NCI-H1436 treated with DMSO at 0.1 percent for 48 hours (cell line): ENCODE measurements around the gene SLC2A1.

Source experiments
- DNase-seq: peaks from one replicate; lab custom pipeline; 2025; lab: John Stamatoyannopoulos, UW

Gene SLC2A1

DNA sequence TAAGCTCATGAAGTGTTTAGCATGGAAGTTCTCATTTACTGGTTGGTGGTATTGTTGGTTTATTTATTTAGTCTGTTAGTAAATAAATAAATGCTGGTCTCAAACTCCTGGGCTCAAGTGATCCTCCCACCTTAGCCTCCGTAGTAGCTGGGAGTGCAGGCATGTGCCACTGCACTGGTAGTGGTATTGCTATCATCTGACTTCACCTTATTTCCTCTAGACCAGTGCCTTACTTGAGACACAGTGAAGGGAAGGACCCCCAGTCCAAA is 1.4 kb upstream of the SLC2A1 start:
- DNase-seq = no peak

DNA sequence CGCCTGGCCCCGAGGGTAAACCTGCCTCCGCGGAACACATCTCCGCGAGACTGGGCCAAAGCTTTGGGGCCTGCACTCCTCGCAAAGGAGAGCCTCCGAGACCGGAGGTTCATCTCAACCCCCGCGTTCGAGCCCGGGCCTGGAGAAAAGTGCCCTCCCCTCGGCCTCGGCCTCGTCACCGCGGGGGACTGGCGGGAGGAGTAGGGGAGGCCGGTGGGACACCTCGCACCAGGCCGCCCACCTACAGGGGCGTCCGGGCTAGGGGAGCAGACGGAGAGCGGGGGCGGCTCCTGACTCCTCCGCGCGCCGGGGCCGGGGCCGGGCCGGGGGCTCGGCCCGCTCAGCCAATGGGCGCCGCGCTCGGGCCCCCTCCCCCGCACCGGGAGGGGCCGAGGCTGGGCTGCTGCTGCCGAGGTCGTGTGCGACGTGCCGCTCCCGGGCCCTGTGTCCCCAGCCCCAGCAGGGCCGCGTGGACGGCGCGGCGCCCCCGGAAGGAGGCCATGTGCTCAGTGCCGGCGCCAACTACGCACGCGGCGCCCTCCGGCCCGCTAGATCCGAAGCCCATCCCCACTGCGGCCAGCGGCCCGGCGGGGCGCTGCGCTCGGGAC is 684 bp downstream of the SLC2A1 start:
- no peak for DNase-seq

DNA sequence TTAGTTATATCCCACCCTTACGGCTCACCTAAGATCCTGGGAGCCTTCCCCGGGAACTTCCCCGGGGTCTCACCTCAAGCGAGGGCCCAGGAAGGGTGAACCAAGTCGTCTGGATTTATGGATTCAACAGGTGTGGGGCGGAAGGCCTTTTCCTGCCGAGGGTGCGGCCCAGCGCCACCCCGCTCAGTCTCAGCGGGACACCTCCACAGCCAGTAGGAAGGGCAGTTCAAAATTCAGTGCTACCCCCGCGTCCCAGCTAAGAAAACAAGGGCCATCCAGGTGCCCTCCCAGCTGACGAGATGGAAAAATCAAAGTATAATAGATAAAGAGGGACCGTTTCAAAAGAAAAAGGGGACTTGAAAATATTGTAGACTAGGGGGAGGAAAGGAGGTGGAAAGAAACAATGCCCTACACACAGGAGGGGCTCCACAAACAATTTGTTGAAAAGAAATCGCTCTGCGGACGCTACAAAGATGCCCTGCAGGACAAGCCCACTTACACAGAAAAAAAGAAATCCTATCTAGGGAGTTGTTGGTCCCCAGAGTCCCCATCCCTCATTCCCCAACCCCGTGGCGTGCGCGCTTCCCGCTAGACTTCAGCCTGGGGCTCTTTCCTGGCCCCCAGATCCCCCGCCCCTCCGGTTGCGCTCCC is 1.3 kb downstream of the SLC2A1 start:
- DNase-seq = no peak

DNA sequence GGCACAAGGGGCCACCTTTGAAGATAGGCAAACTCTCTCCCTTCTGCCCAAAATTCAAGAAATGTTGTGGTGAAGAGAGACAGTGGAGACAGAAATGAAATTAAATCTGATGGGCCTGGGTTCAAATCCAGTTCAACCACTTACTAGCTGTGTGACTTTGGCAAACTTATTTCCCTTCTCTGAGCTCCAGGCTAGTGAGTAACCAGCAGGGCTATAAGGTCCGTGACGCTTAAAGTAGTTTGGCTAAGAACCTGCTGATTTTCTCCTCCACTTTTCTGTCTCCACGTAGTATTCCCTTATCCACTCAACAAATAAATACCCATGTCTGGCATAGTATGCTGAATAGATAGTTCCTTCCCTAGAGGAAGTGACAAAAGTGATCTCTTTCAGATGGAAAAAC is 1.9 kb downstream of the SLC2A1 start:
- DNase-seq = no peak

- DNase-seq = no peak
These were observed 3.2 kb downstream of the SLC2A1 start for GRCh38 chr1:42955311-42956063.

DNA sequence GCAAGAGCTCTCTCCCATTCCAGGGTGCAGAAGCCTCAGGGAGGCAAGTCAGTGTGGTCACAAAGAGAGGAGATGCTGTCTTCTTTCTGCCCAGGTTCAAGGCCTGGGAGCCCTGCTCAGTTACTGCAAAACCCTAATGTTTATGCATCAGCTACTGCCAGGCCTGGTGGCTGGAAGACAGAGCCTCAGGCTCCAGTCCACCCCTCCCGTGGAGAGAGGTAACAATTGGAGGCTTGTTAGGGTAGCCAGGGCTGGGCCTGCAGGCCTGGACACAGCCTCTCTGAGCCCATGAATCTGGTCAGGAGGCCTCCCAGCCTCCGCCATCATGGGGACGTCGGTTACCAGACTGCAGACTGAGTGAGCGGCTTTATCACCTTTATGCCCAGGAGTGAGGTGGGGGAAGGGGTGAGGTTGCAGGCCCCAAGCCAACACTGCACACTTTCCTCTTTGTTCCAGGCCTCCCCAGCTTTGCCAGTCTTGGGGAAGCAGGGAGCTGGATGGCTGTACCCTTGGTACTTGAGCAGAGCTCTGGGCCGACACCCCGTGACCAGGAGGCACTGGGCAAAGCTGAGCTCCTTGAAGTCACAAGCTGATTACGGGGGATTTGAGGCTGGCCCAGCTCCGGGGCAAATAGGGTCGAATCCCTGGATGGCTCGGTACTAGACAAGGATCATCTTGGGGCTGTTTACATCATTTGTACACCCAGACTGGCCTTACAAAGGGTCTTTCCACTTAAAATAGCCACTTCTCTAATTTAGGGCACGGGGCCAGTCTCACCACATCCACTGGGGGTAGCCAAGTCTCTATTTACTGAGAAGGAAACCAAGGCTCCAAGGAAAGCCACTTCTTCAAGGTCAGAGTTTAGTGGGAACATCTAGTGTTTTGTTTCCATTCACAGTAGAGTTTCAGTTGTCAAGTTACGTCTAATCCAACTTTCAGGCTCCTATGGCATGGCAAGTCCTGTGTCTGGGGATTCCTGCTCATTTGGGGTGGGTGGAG is 5.2 kb downstream of the SLC2A1 start:
- no peak for DNase-seq

GRCh38 chr1:42952303-42953001 is 6.2 kb downstream of the SLC2A1 start:
- DNase-seq = no peak

- DNase-seq = no peak
These were observed 7.1 kb downstream of the SLC2A1 start for GRCh38 chr1:42951588-42951987.

DNA sequence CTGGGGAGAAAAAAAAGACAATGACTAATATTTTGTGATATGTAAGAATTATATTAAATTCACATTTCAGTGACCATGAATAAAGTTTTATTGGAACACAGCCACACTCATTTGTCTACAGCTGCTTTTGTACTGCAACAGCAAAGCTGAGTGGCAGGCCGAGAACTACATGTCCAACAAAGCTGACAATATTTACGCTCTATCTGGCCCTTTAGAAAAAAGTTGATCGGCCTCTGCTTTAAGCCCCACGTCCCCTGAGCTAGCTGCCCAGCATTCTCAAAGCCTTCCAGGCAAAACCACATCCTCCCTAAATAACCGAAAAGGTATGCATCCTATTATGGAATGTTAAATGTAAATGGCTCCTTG is 8.6 kb downstream of the SLC2A1 start:
- no peak for DNase-seq

DNA sequence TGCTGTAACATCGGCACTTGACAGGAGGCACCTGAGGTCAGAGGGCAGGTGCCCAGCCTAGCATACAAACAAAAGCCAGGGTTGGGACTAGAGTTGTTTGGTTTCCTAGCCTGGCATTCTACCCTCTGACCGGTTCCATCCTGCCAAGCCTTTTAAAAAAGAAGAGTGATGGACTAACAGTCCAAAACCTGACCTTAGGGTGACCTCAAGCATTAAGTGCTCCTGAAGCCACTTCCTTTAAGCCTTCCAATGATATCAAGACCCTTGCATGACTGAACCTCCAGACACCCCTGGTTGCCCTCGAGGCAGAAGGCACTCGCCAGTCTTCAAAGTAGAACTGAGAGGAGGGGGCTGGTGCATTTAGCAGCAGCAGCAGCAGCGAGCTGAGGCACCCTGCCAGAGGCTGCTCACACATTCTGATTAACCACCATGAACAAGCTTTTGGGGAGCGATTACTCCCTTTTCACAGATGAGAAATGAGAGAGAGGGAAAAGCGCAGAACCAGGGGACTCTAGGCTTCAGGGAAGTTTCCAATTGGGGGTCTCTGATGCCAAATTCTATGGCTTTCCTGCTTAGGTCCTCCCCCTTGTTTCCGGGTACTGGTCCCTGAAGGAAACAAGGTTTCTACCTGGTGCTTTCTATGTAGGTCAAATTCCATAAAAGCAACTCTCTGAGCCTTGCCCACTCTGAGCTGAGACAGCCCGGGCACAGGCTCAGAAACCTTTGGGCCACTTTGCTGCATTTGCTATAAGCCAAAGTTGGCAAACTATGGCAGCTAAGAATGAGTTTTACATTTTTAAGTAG is 9.2 kb downstream of the SLC2A1 start:
- no peak for DNase-seq

GRCh38 chr1:42947965-42948732 is 10.5 kb downstream of the SLC2A1 start:
- no peak for DNase-seq

DNA sequence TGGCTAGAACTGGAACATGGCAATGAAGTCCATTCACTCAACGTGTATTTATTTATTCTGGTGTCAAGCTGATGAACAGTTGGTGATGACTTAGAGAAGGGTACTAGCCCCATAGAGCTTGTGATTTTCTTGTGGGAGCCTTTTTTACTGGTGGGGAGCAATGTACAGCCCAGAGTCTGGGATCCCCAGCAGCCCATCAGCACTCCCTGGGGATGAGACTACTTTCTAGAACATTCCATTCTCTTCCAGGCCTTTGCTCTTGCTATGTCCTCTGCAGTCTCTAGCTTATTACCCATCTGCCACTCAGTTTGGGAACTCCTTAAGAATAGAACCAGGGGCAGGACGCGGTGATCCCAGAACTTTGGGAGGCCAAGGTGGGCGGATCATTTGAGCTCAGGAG is 11.6 kb downstream of the SLC2A1 start:
- no peak for DNase-seq

DNA sequence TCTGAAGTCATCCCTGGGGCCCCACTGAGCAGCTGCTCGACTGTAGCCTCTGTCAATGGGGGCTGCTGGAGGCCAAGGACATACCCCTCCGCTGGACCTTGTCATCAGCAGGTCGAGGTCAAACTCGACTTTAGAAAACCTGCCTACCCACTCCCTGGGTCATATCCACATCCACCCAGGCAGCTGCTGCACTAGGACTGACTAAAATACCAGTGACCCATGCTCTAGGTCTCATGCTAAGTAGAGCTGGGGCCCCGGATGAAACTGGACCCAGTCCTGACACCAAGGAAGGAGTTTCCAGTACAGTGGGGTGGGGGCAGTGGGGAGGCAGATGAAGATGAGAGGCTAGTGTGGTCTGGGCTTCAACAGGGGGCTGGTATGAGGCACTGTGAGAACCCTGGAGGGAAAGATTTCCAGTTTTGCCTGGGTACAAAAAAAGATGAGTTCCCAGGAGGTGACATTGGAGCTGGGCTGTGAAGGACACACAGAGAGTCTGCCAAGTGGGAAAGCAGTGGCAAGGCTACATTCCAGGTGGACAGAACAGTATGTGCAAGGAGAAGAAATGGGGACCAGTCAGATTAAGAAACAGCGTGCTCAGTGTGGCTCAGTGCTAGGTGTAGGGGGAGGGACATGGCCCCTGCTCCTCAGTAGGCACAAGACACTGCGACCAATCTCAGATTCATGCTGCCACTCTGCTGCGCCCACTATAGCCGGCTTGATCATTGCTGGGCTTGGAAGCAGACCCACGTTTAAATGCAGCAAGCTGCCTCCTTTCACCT is 12.4 kb downstream of the SLC2A1 start:
- DNase-seq = no peak

DNA sequence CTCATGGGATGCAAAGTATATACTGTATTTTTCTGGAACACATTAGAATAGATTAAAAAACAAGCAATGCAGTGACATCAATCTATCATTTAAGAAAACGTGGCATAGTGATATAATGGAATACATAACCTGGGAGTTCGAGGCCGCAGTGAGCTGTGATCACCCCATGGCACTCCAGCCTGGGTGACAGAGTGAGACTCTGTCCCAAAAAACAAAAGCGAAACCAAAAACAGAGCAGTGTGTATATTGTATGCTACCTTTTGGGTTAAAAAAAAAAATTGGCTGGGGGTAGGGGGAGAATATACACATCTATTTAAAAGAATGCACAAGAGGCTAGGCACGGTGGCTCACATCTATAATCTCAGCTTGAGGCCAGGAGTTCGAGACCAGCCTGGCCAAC is 13.5 kb downstream of the SLC2A1 start:
- DNase-seq = no peak

GRCh38 chr1:42944246-42944928 is 14.3 kb downstream of the SLC2A1 start:
- DNase-seq = no peak

- no peak for DNase-seq
These were observed 14.9 kb downstream of the SLC2A1 start for GRCh38 chr1:42943728-42944127.

GRCh38 chr1:42943166-42943565 is 15.5 kb downstream of the SLC2A1 start:
- DNase-seq = no peak

GRCh38 chr1:42942444-42942843 is 16.2 kb downstream of the SLC2A1 start:
- no peak for DNase-seq
